NAMALWA (cell line): Measurements from ENCODE around the gene RPL13A.

Experiments
- DNase-seq: peaks from one replicate; pipeline ENCODE4 v3.0.0-alpha.2; 2015; ENCODE audit warnings: low spot score

RPL13A gene

GRCh38 chr19:49486232-49486631, 1.2 kb upstream of the RPL13A start:
- DNase-seq = no peak

- no peak for DNase-seq
Measured at GRCh38 chr19:49486710-49487276, 615 bp upstream of the RPL13A start.

GRCh38 chr19:49488046-49488862, 846 bp downstream of the RPL13A start:
- DNase-seq = peak; percentile 45

- no peak for DNase-seq
Measured at GRCh38 chr19:49488863-49489537, 1.6 kb downstream of the RPL13A start.

GRCh38 chr19:49489601-49490167, 2.3 kb downstream of the RPL13A start:
- peak; percentile 45 for DNase-seq

GRCh38 chr19:49490287-49491029, 3.0 kb downstream of the RPL13A start:
- peak; percentile 34 for DNase-seq

GRCh38 chr19:49491030-49491803, 3.8 kb downstream of the RPL13A start:
- DNase-seq = peak; percentile 35

GRCh38 chr19:49491804-49492572, 4.6 kb downstream of the RPL13A start:
- DNase-seq = peak; percentile 60

- peak; percentile 78 for DNase-seq
Measured at GRCh38 chr19:49492573-49493405, 5.4 kb downstream of the RPL13A start.

GRCh38 chr19:49496574-49497008, 9.2 kb downstream of the RPL13A start:
- no peak for DNase-seq

GRCh38 chr19:49497047-49497788, 9.8 kb downstream of the RPL13A start:
- peak; percentile 86 for DNase-seq

- no peak for DNase-seq
Measured at GRCh38 chr19:49497789-49498103, 10.3 kb downstream of the RPL13A start.

- DNase-seq = no peak
Measured at GRCh38 chr19:49498475-49498874, 11.1 kb downstream of the RPL13A start.

- peak; percentile 28 for DNase-seq
Measured at GRCh38 chr19:49499030-49499670, 11.7 kb downstream of the RPL13A start.

- peak; percentile 80 for DNase-seq
Measured at GRCh38 chr19:49502866-49503581, 15.6 kb downstream of the RPL13A start.

- no peak for DNase-seq
Measured at GRCh38 chr19:49503582-49503962, 16.2 kb downstream of the RPL13A start.

- DNase-seq = peak; percentile 87
Measured at GRCh38 chr19:49506575-49507105, 19.2 kb downstream of the RPL13A start.
